Duodenal mucosa (tissue), 2 donors: ENCODE measurements around the gene SLC2A9.
"Not testable (repeated sequence)": the region's sequence is repeated elsewhere in the genome, so short reads cannot be mapped to it uniquely, and the experiment has no call there.

Experiments
- H3K27ac ChIP-seq: one replicate; pipeline ENCODE4 v1.7.0; 2013; ENCODE audit warnings: low read depth, low read length
- H3K27me3 ChIP-seq, 2 donors: one replicate each; pipeline ENCODE4 v1.7.0; 2013; ENCODE audit warnings: low read length in 2 of 2, control low read depth in 1 of 2; ENCODE audit not compliant: insufficient read depth in 2 of 2, control insufficient read depth in 1 of 2
- H3K36me3 ChIP-seq, 2 donors: one replicate each; pipeline ENCODE4 v1.7.0; 2013; ENCODE audit warnings: low read length in 2 of 2, control low read depth in 1 of 2; ENCODE audit not compliant: insufficient read depth in 2 of 2, control insufficient read depth in 1 of 2
- H3K4me1 ChIP-seq, 2 donors: one replicate each; pipeline ENCODE4 v1.7.0; 2013; ENCODE audit warnings: low read length in 2 of 2, control low read depth in 1 of 2; ENCODE audit not compliant: insufficient read depth in 2 of 2, control insufficient read depth in 1 of 2
- H3K4me3 ChIP-seq, 2 donors: one replicate each; pipeline ENCODE4 v1.7.0; 2013; ENCODE audit warnings: low read length in 2 of 2, low read depth in 1 of 2
- H3K9ac ChIP-seq, 2 donors: one replicate each; pipeline ENCODE4 v1.7.0; 2013; ENCODE audit warnings: low read length in 2 of 2, low read depth in 1 of 2
- H3K9me3 ChIP-seq, 2 donors: one replicate each; pipeline ENCODE4 v1.7.0; 2013; ENCODE audit warnings: low read length in 2 of 2, control low read depth in 1 of 2; ENCODE audit not compliant: control insufficient read depth in 1 of 2

Gene SLC2A9

DNA sequence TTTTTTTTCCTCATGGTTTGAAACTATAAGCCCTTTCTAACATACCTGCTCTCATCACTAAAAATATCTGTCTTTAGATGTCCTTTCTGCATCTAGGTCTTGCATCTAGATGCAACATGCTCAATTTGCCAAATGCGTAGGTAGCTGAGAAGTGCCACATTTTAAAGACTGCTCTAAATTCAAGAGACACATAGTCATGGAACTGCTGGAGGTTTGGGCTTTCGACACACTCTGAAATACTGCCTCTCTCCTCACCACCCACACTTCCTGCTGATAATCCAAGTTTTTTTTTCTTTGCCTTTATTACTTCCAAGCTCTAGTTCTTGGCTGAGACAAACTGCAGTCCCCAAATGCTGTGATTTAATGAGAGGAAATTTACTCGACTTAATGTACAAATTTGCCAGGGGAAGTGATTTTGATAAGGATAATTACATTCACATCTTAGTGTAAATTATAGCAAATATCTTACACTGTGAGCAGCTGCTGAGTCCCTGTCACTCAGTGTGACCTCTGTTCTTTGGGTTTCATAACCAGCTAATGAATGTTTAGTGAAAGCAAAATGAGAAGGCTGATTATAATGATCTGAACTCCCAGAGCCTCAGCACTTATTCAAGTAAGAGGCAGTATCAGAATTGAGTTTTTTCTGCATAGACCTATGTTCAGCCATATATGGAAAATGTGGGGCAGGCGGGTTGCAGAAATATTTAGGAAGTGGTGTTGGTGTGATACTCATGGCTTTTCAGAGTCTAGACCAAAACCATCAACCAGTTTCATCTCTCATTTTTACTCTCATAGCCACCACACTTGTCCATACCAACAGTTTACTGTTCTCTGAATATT is 208.6 kb downstream of the SLC2A9 start:
- H3K27me3 ChIP-seq: no peaks in the 10 kb centered on the region
- H3K4me3 ChIP-seq: no peak overlapping the region
- no peak overlapping the region for H3K27ac ChIP-seq
- no peaks in the 10 kb centered on the region for H3K9me3 ChIP-seq
- H3K9ac ChIP-seq: no peak overlapping the region
- H3K4me1 ChIP-seq: no peaks in the 10 kb centered on the region
- H3K36me3 ChIP-seq: no peaks in the 10 kb centered on the region

DNA sequence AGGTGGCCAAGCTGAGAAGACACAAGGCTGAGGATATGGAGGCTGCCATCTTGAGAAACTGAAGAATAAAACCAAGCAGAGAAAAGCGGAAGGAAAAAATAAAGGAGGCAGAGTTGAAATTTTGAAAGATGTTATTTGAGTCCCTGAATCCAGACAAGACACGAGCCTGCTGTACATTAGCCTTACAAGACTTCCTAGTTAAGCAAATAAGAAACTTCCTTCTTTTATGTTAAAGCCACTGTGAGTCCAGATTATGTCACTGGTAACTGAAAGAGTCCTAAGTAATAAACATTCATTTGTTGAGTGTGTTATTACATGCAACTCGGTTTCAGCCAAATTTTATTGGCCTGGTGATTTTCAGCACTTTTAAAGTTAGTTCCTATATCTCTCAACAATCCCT is 209.5 kb downstream of the SLC2A9 start:
- H3K4me3 ChIP-seq: no peak overlapping the region
- H3K36me3 ChIP-seq: no peaks in the 10 kb centered on the region
- H3K4me1 ChIP-seq: no peaks in the 10 kb centered on the region
- no peak overlapping the region for H3K9ac ChIP-seq
- no peak overlapping the region for H3K27ac ChIP-seq
- no peaks in the 10 kb centered on the region for H3K9me3 ChIP-seq
- H3K27me3 ChIP-seq: no peaks in the 10 kb centered on the region

DNA sequence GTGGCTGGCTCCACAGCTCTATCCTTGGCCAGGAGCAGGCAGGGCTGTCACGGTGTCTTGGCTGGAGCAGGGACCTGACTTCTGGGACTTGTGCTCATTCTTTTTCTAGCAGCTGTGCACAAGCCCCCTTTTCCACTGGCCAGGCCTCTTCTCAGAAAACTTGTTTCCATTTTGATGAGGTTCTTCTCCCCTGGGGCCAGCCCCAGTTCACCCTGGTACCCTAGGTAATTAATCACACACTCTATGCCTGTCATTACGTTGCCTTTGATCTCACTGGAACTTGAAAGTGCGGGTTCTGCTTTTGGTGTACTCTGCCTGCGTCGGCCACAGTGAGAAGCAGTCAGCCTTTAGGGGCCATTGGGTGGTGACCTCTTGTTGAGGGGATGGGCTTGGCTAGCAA is 213.2 kb downstream of the SLC2A9 start:
- H3K9ac ChIP-seq: no peak overlapping the region
- no peaks in the 10 kb centered on the region for H3K4me1 ChIP-seq
- no peak overlapping the region for H3K4me3 ChIP-seq
- H3K9me3 ChIP-seq: no peaks in the 10 kb centered on the region
- peaks cover 0 to 3% of the 10 kb centered on the region in 2 donors for H3K36me3 ChIP-seq
- H3K27ac ChIP-seq: no peak overlapping the region
- no peaks in the 10 kb centered on the region for H3K27me3 ChIP-seq

DNA sequence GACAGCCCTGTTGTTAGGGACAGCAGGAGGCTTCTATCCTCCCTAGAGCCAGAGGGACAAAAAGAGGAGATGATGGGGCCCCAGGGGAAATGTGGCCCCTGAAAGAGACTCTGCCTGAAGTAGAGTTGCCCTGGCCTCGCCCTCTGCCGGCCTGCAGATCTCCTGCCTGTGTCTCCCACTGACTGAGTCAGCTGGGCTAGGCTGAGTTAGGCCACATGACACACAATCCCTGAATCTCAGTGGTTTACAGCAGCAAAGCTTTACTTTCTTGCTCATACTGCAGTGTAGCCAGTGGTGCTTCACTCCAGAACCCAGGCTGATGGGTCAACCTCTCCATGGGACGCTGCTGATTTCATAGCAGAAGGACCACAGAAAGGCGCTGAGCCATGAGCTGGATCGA is 216.4 kb downstream of the SLC2A9 start:
- H3K4me1 ChIP-seq: no peaks in the 10 kb centered on the region
- H3K27me3 ChIP-seq: no peaks in the 10 kb centered on the region
- H3K9ac ChIP-seq: no peak overlapping the region
- no peaks in the 10 kb centered on the region for H3K9me3 ChIP-seq
- H3K27ac ChIP-seq: no peak overlapping the region
- no peak overlapping the region for H3K4me3 ChIP-seq
- H3K36me3 ChIP-seq: peaks cover 0 to 3% of the 10 kb centered on the region in 2 donors

DNA sequence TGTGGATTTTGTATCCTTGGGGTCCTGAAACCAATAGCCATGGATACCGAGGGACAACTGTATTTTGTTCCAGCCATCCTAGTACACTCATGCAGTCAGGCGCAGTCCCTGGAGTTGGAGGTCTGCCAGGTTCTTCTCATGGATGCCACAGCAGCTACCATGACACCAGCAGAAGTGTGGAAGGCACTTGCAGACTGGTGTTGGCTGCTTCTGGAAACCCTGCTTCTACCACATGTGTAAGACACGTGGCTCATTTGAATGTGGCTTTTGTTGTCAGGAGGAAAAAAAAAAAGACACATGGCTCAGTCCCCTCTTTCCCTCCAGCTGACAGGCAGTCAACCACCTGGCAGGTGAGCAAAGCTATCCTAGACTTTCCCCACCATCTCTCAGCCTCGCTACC is 220.4 kb downstream of the SLC2A9 start:
- Histone ChIP-seq H3K27ac (no peak overlapping the region), H3K4me1 (no peaks in the 10 kb centered on the region), H3K36me3 (peaks cover 0 to 3% of the 10 kb centered on the region in 2 donors), H3K27me3 (no peaks in the 10 kb centered on the region), H3K9me3 (no peaks in the 10 kb centered on the region), H3K9ac (no peak overlapping the region), H3K4me3 (no peak overlapping the region)

DNA sequence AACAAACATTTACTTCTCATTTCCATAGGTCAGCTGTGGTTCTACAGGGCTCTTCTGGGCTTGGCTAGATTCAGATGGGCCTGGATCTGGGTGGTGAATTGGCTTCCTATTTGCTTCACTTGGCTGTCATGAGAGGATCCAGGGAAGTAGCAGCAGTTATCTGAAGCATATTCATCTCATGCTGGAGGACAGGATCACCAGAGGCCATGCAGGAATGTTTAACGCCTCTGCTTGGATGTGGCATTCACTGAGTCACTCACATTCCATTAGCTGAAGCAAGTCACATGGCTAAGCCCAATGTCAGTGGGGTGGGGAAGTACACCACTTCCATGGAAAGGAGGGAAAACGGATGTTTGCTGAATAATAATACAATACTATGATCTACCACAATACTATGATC is 224.7 kb downstream of the SLC2A9 start:
- not testable (repeated sequence) for H3K27me3 ChIP-seq, H3K9ac ChIP-seq, H3K27ac ChIP-seq, H3K36me3 ChIP-seq, H3K4me3 ChIP-seq, H3K9me3 ChIP-seq, H3K4me1 ChIP-seq

DNA sequence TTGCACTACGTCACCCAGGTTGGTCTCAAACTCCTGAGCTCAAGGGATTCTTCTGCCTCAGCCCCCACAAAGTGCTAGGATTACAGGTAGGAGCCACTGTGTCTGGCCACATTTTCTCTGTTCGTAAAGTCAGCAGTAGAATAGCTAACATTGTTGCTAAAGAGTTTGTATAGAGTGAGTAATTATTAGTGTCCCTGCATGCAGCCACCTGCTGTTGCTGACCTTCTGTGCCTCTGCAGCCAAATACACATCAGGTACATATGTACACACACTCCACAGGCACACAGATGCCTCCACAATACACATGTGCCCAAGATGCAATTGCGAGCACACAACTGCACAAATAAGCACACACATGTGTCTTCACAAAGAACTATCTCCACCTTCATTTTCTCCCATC is 228.9 kb downstream of the SLC2A9 start:
- Histone ChIP-seq H3K36me3 (no peaks in the 10 kb centered on the region), H3K4me3 (no peak overlapping the region), H3K9me3 (no peaks in the 10 kb centered on the region), H3K27me3 (no peaks in the 10 kb centered on the region), H3K27ac (no peak overlapping the region), H3K4me1 (no peaks in the 10 kb centered on the region), H3K9ac (no peak overlapping the region)

DNA sequence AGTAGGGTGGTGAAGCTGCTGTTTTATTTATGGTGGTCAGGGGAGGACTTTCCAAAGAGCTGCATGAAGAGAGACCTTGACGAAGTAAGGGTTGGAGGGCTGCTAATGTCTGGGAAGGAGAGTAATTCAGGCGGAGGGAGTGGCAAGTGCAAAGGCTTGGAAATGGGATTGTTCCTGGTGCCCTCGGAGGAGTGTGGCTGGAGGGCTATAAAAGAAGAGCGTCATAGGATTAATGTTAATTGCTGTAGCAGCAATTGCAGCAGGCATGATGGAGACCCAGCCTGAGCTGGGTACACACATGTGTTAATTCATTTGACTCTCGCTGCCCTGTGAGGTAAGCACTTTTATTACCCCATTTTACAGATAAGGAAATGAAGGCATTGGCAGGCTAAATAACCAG is 235.4 kb downstream of the SLC2A9 start:
- not testable (repeated sequence) for H3K9me3 ChIP-seq, H3K27ac ChIP-seq, H3K9ac ChIP-seq, H3K27me3 ChIP-seq, H3K4me1 ChIP-seq, H3K36me3 ChIP-seq, H3K4me3 ChIP-seq

DNA sequence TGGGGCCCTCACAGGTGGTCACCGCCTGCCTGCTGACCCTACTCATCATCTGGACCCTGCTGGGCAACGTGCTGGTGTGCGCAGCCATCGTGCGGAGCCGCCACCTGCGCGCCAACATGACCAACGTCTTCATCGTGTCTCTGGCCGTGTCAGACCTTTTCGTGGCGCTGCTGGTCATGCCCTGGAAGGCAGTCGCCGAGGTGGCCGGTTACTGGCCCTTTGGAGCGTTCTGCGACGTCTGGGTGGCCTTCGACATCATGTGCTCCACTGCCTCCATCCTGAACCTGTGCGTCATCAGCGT is 239.2 kb downstream of the SLC2A9 start:
- Histone ChIP-seq H3K36me3 (no peaks in the 10 kb centered on the region), H3K27ac (no peak overlapping the region), H3K4me3 (no peak overlapping the region), H3K4me1 (no peaks in the 10 kb centered on the region), H3K27me3 (peaks cover 6 to 14% of the 10 kb centered on the region in 2 donors), H3K9ac (no peak overlapping the region), H3K9me3 (no peaks in the 10 kb centered on the region)

DNA sequence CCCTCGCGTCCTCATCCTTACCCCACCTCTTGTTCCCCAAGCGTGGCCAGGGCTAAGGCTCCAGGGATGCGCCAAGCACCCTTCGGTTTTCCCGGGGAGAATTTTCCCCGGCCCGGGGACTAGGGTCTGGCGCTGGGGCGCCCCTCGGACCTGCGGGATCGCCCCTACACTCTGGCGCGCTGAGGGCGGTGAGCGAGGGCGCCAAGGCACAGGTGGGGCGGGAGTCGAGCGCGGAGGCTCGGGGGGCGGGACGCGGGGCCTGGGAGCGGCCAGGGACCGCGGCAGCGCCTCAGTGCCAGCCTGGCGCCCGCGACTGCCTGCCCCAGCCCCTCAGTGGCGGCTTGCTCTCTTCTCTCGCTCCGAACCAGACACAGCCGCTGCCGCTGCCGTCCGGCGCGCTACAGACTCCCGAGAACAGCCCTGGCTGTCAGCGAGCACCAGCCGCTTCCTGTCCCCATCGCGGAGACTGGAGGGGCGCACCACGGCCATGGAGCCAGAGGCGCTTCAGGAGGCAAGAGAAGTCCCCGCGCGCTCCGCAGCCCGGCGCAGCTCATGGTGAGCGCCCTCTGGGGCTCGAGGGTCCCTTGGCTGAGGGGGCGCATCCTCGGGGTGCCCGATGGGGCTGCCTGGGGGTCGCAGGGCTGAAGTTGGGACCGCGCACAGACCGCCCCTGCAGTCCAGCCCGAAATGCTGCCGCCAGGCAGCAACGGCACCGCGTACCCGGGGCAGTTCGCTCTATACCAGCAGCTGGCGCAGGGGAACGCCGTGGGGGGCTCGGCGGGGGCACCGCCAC is 239.8 kb downstream of the SLC2A9 start, which contains the start of gene DRD5:
Gene DRD5 (plus strand): TSS at position 292 of the 793 bp plus-strand sequence. CDS start 396 bp downstream, at position 688.
- Histone ChIP-seq H3K36me3 (no peaks in the 10 kb centered on the region), H3K9me3 (no peaks in the 10 kb centered on the region), H3K27me3 (peaks cover 6 to 14% of the 10 kb centered on the region in 2 donors), H3K4me1 (no peaks in the 10 kb centered on the region), H3K9ac (no peak within 1 kb of the TSS), H3K27ac (no peak within 1 kb of the TSS), H3K4me3 (no peak within 1 kb of the TSS)
